GM12878 (cell line): ENCODE measurements around the gene BATF. TPM values are rescaled to one million over a fixed set of nuclear protein-coding genes. Genes with fewer than 3 reads are reported as not detected.

ENCODE experiments used
- BMI1 ChIP-seq: fragments of 450-650 bp; IDR thresholded peaks from 2 replicates; pipeline ENCODE4 v1.6.1; 2016; ENCODE audit warnings: mild to moderate bottlenecking, moderate library complexity, borderline replicate concordance
- CTCF ChIP-seq, 3 experiments: IDR thresholded peaks in 2 of 3; conservative IDR thresholded peaks in 1 of 3; 2 replicates each; pipeline ENCODE4 v1.5.1; 2011; ENCODE audit warnings: low read depth in 3 of 3, low read length in 3 of 3, mild to moderate bottlenecking in 3 of 3, control low read depth in 2 of 3, moderate library complexity in 2 of 3, inconsistent platforms in 1 of 3, mixed read lengths in 1 of 3; ENCODE audit not compliant: control insufficient read depth in 2 of 3, insufficient read depth in 1 of 3; ENCODE audit errors: extremely low read depth in 1 of 3
- ETV6 ChIP-seq, 2 experiments: fragments of 450-650 bp in 1 of 2; IDR thresholded peaks in 1 of 2; conservative IDR thresholded peaks in 1 of 2; 2 replicates each; pipeline ENCODE4 v1.6.1; 2014; ENCODE audit warnings: antibody characterized with exemption in 1 of 2, borderline replicate concordance in 1 of 2, low read depth in 1 of 2, mild to moderate bottlenecking in 1 of 2, moderate library complexity in 1 of 2
- HDAC2 ChIP-seq: fragments of 200-600 bp; sonication (generic); IDR thresholded peaks from 2 replicates; pipeline ENCODE4 v1.6.1; 2017
- HDAC6 ChIP-seq: fragments of 200-600 bp; sonication (generic); IDR thresholded peaks from one replicate; pipeline ENCODE4 v1.8.0; 2017; ENCODE audit warnings: antibody characterized with exemption; ENCODE audit not compliant: unreplicated experiment
- KDM1A ChIP-seq: fragments of 200-600 bp; sonication (generic); IDR thresholded peaks from 2 replicates; pipeline ENCODE4 v1.6.1; 2016; ENCODE audit warnings: borderline replicate concordance
- MYC ChIP-seq: IDR thresholded peaks from 2 replicates; pipeline ENCODE4 v1.6.1; 2011; ENCODE audit warnings: mild to moderate bottlenecking, low read length, moderate library complexity, inconsistent platforms; ENCODE audit not compliant: insufficient read depth, insufficient replicate concordance, insufficient read length, severe bottlenecking
- POLR2A ChIP-seq: IDR thresholded peaks from 2 replicates; pipeline ENCODE4 v1.6.1; 2011; ENCODE audit warnings: low read depth, mild to moderate bottlenecking, low read length
- SMAD5 ChIP-seq: IDR thresholded peaks from 2 replicates; pipeline ENCODE4 v1.6.1; 2016; ENCODE audit warnings: antibody characterized with exemption, low read depth
- STAT1 ChIP-seq: fragments of 450-650 bp; conservative IDR thresholded peaks from 2 replicates; pipeline ENCODE4 v1.6.1; 2014; ENCODE audit warnings: antibody characterized with exemption, mild to moderate bottlenecking
- SUZ12 ChIP-seq: fragments of 200-600 bp; sonication (generic); IDR thresholded peaks from one replicate; pipeline ENCODE4 v1.6.1; 2018; ENCODE audit warnings: antibody characterized with exemption, mild to moderate bottlenecking; ENCODE audit not compliant: unreplicated experiment
- TAF1 ChIP-seq: IDR thresholded peaks from 2 replicates; pipeline ENCODE4 v1.6.1; 2011; ENCODE audit warnings: mild to moderate bottlenecking, low read depth, low read length, borderline replicate concordance
- USF2 ChIP-seq: IDR thresholded peaks from 2 replicates; pipeline ENCODE4 v1.6.1; 2011; ENCODE audit warnings: low read depth, low read length, improper control_type of control experiment, borderline replicate concordance
- ZNF24 ChIP-seq: fragments of 450-650 bp; IDR thresholded peaks from 2 replicates; pipeline ENCODE4 v1.6.1; 2017; ENCODE audit warnings: antibody characterized with exemption, mild to moderate bottlenecking
- ZNF687 ChIP-seq: fragments of 450-650 bp; IDR thresholded peaks from 2 replicates; pipeline ENCODE4 v1.6.1; 2017; ENCODE audit warnings: mild to moderate bottlenecking, moderate library complexity
- polyA plus RNA-seq, 11 experiments: library from polyadenylated mRNA; depleted of rRNA in 4 of 11; unstranded in 6 of 11; stranded (reverse) in 5 of 11; fragments of >200 nt; fragmentation: Nextera tagmentation in 4 of 11; fragmentation: Illumina TruSeq in 1 of 11; extraction: Ambion mirVana in 4 of 11; extraction: Trizol in 1 of 11; gene quantifications; 1 replicate in 1 of 11; 2 replicates in 10 of 11; pipeline versions ENCODE4 v1.2.1 to v1.2.3, GENCODE V29; 2011 to 2016; ENCODE audit warnings: inconsistent platforms in 2 of 11, missing spikeins in 2 of 11, low read depth in 1 of 11
- total RNA-seq, 4 experiments: library from RNA; depleted of rRNA in 3 of 4; stranded (reverse); fragments of >200 nt in 3 of 4; fragmentation: Illumina TruSeq in 1 of 4; extraction: Trizol in 1 of 4; gene quantifications; 2 replicates each; pipeline versions ENCODE4 v1.2.1 to v1.2.3, GENCODE V29; 2013 to 2021
- TF ChIP-seq, protein P1 (sequence below): fragments of 450-650 bp; conservative IDR thresholded peaks from 2 replicates; pipeline ENCODE4 v1.6.1; 2017; ENCODE audit warnings: mild to moderate bottlenecking, moderate library complexity

BATF gene
- total and polyA plus RNA-seq, 10 of the 15 experiments (the other 5 are each of a cell fraction or from before 2014, with no cell fraction given), result 10.0 to 154 (median 103) TPM

- TF ChIP-seq, protein P1, sequence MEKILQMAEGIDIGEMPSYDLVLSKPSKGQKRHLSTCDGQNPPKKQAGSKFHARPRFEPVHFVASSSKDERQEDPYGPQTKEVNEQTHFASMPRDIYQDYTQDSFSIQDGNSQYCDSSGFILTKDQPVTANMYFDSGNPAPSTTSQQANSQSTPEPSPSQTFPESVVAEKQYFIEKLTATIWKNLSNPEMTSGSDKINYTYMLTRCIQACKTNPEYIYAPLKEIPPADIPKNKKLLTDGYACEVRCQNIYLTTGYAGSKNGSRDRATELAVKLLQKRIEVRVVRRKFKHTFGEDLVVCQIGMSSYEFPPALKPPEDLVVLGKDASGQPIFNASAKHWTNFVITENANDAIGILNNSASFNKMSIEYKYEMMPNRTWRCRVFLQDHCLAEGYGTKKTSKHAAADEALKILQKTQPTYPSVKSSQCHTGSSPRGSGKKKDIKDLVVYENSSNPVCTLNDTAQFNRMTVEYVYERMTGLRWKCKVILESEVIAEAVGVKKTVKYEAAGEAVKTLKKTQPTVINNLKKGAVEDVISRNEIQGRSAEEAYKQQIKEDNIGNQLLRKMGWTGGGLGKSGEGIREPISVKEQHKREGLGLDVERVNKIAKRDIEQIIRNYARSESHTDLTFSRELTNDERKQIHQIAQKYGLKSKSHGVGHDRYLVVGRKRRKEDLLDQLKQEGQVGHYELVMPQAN, result no peak; the same call in 1 of the 2 replicates
- no peak for TF ChIP-seq MYC
- TF ChIP-seq ETV6 (conservative IDR thresholded peaks at IDR 0.05 in 1 of 2, IDR thresholded peaks at IDR 0.05 in 1 of 2; ENCODE audit: borderline replicate concordance in 1 of 2, low read depth in 1 of 2), result peak in 1 of 2 experiments; percentile 77; a peak in 2 of 4 replicates
- no peak for TF ChIP-seq STAT1
- TF ChIP-seq TAF1, result no peak
- no peak for TF ChIP-seq POLR2A
- no peak for TF ChIP-seq SUZ12
- peak; percentile 45; the same call in 1 of the 2 replicates for TF ChIP-seq ZNF24
- TF ChIP-seq ZNF687, result peak; percentile 63
- TF ChIP-seq HDAC6, result no peak
- TF ChIP-seq CTCF (IDR thresholded peaks at IDR 0.05 in 2 of 3, conservative IDR thresholded peaks at IDR 0.05 in 1 of 3; ENCODE audit: control insufficient read depth in 2 of 3, extremely low read depth in 1 of 3, insufficient read depth in 1 of 3, low read depth in 3 of 3, low read length in 3 of 3), result no peak
- peak; percentile 79 for TF ChIP-seq BMI1
- no peak for TF ChIP-seq SMAD5
- TF ChIP-seq USF2, result no peak
- TF ChIP-seq HDAC2, result no peak
- no peak for TF ChIP-seq KDM1A
These were observed 35.1 kb upstream of the BATF start (continued) for GRCh38 chr14:75487155-75487671.
